Gastroesophageal sphincter (tissue), 4 donors: ENCODE results near the gene SPTBN2. TPM values are rescaled to one million over a fixed set of nuclear protein-coding genes. Genes with fewer than 3 reads are reported as not detected.
A peak's percentile ranks its signal among the peaks of the same experiment; 100 is the strongest.

Experiments
- ATAC-seq: fragments of 150-250 bp; one replicate; pipeline ENCODE4 v1.9.1; 2016; ENCODE audit warnings: mild to moderate bottlenecking, moderate library complexity
- H3K27ac ChIP-seq, 4 donors: fragments of 200-600 bp; sonication (generic) in 3 of 4; 1 replicate in 3 of 4; 2 replicates in 1 of 4; pipeline ENCODE4 v1.5.1; 2016 to 2019
- H3K27me3 ChIP-seq: fragments of 200-600 bp; sonication (generic); one replicate; pipeline ENCODE4 v1.5.1; 2019
- H3K36me3 ChIP-seq, 2 donors: fragments of 200-600 bp; sonication (generic); one replicate each; pipeline ENCODE4 v1.5.1; 2019; ENCODE audit warnings: control low read depth in 1 of 2
- H3K4me1 ChIP-seq, 3 donors: fragments of 200-600 bp; sonication (generic); 1 replicate in 2 of 3; 2 replicates in 1 of 3; pipeline ENCODE4 v1.5.1; 2016 to 2019; ENCODE audit warnings: control low read depth in 2 of 3
- H3K4me3 ChIP-seq, 2 donors: fragments of 200-600 bp; sonication (generic); one replicate each; pipeline ENCODE4 v1.5.1; 2019; ENCODE audit warnings: mild to moderate bottlenecking in 1 of 2, moderate library complexity in 1 of 2
- H3K9me3 ChIP-seq, 3 donors: fragments of 200-600 bp; sonication (generic); one replicate each; pipeline ENCODE4 v1.5.1; 2017 to 2019; ENCODE audit warnings: control low read depth in 2 of 3
- CTCF ChIP-seq, 4 experiments: fragments of 200-600 bp in 2 of 4; fragments of 450-650 bp in 2 of 4; sonication (generic) in 1 of 4; IDR thresholded peaks; one replicate each; pipeline ENCODE4 v1.5.1; 2017 to 2019; ENCODE audit warnings: antibody characterized with exemption in 4 of 4, mild to moderate bottlenecking in 2 of 4, moderate library complexity in 2 of 4
- EP300 ChIP-seq: sonication (generic); formaldehyde crosslinking; IDR thresholded peaks from one replicate; pipeline ENCODE4 v1.6.1; 2017; ENCODE audit warnings: antibody characterized with exemption, mild to moderate bottlenecking
- POLR2A ChIP-seq, 2 donors: fragments of 450-650 bp; IDR thresholded peaks; one replicate each; pipeline ENCODE4 v1.6.1; 2017; ENCODE audit warnings: antibody characterized with exemption in 2 of 2, mild to moderate bottlenecking in 2 of 2, moderate library complexity in 1 of 2
- POLR2AphosphoS5 ChIP-seq: sonication (generic); formaldehyde crosslinking; IDR thresholded peaks from one replicate; pipeline ENCODE4 v1.6.1; 2017; ENCODE audit warnings: antibody characterized with exemption
- WGBS, 2 donors: methylation state at CpG; one replicate each; pipeline ENCODE4 v1.1.5; 2018; ENCODE audit warnings: low coverage in 1 of 2; 5-methylcytosine and 5-hydroxymethylcytosine counted together
- total RNA-seq, 4 donors: library from RNA; depleted of rRNA; stranded (reverse); fragments of >200 nt; gene quantifications; one replicate each; pipeline ENCODE4 v1.1.0, GENCODE V29; 2016

The SPTBN2 gene
- total RNA-seq, 4 donors from 2014 or later: 1.8 to 19.5 (median 5.6) TPM

- no peak for ATAC-seq
- WGBS, 2 donors: 100% methylated on average over 3 to 4 of the region's 27 CpGs
- H3K27me3 ChIP-seq: no peaks in the 10 kb centered on the region
- TF ChIP-seq CTCF (IDR thresholded peaks at IDR 0.05) (no peak), POLR2A (IDR thresholded peaks at IDR 0.05) (no peak), EP300 (no peak)
- H3K36me3 ChIP-seq: peaks cover 0 to 24% of the 10 kb centered on the region in 2 donors
- H3K4me3 ChIP-seq: no peak overlapping the region
- H3K9me3 ChIP-seq: no peaks in the 10 kb centered on the region
- no peaks in the 10 kb centered on the region for H3K4me1 ChIP-seq
- no peak overlapping the region for H3K27ac ChIP-seq
These were observed 33.1 kb upstream of the SPTBN2 start for GRCh38 chr11:66762088-66762487.

- Histone ChIP-seq H3K9me3 (no peaks in the 10 kb centered on the region), H3K4me3 (no peak overlapping the region), H3K27ac (no peak overlapping the region), H3K36me3 (peaks cover 0 to 6% of the 10 kb centered on the region in 2 donors), H3K27me3 (no peaks in the 10 kb centered on the region), H3K4me1 (no peaks in the 10 kb centered on the region)
- no peak for ATAC-seq
- TF ChIP-seq POLR2AphosphoS5 (no peak), EP300 (no peak), CTCF (IDR thresholded peaks at IDR 0.05) (no peak), POLR2A (IDR thresholded peaks at IDR 0.05) (no peak)
- 87 to 92% methylated on average over 4 of the region's 4 CpGs for WGBS, 2 donors
These were observed 23.1 kb upstream of the SPTBN2 start for GRCh38 chr11:66752148-66752547.

- Histone ChIP-seq H3K9me3 (no peaks in the 10 kb centered on the region), H3K4me3 (no peak overlapping the region), H3K4me1 (peaks cover 0 to 9% (median 3%) of the 10 kb centered on the region in 3 donors), H3K27me3 (no peaks in the 10 kb centered on the region), H3K36me3 (no peaks in the 10 kb centered on the region), H3K27ac (no peak overlapping the region)
- ATAC-seq: no peak
- 65 to 86% methylated on average over 1 to 2 of the region's 2 CpGs for WGBS, 2 donors
- TF ChIP-seq POLR2A (IDR thresholded peaks at IDR 0.05) (no peak), CTCF (IDR thresholded peaks at IDR 0.05) (no peak), EP300 (no peak), POLR2AphosphoS5 (no peak)
These were observed 20.1 kb upstream of the SPTBN2 start for GRCh38 chr11:66749091-66749490.

GRCh38 chr11:66747480-66747879 lies 18.5 kb upstream of the SPTBN2 start:
- TF ChIP-seq EP300: no peak
- TF ChIP-seq CTCF (IDR thresholded peaks at IDR 0.05): no peak
- TF ChIP-seq POLR2A (IDR thresholded peaks at IDR 0.05): no peak
- no peak for TF ChIP-seq POLR2AphosphoS5
- no peak for ATAC-seq
- H3K27ac ChIP-seq: no peak overlapping the region
- H3K9me3 ChIP-seq: no peaks in the 10 kb centered on the region
- no peaks in the 10 kb centered on the region for H3K27me3 ChIP-seq
- H3K36me3 ChIP-seq: no peaks in the 10 kb centered on the region
- H3K4me1 ChIP-seq: peaks cover 0 to 21% (median 3%) of the 10 kb centered on the region in 3 donors
- WGBS, 2 donors: 78 to 100% methylated on average over 2 to 7 of the region's 7 CpGs
- no peak overlapping the region for H3K4me3 ChIP-seq

- Histone ChIP-seq H3K36me3 (no peaks in the 10 kb centered on the region), H3K9me3 (no peaks in the 10 kb centered on the region), H3K27me3 (no peaks in the 10 kb centered on the region), H3K4me3 (peak overlapping the region; percentile 86 to 88), H3K4me1 (peaks cover 0 to 21% (median 3%) of the 10 kb centered on the region in 3 donors), H3K27ac (peak overlapping the region in 2 of 4 donors; percentile 84)
- 0 to 42% methylated on average over 5 to 9 of the region's 45 CpGs for WGBS, 2 donors
- TF ChIP-seq EP300 (no peak), CTCF (IDR thresholded peaks at IDR 0.05) (no peak), POLR2A (IDR thresholded peaks at IDR 0.05) (no peak), POLR2AphosphoS5 (no peak)
- ATAC-seq: no peak
These were observed 16.6 kb upstream of the SPTBN2 start for GRCh38 chr11:66745356-66746235.
